Fibroblast of villous mesenchyme (primary cell): Measurements from ENCODE around the gene ERC1. TPM values are rescaled to one million over a fixed set of nuclear protein-coding genes. Genes with fewer than 3 reads are reported as not detected.

Experiments
- DNase-seq: peaks from one replicate; pipeline ENCODE4 v3.0.0-alpha.2; 2010; ENCODE audit warnings: low read depth
- H3K4me3 ChIP-seq: 2 replicates; pipeline ENCODE4 v1.5.1; 2011; ENCODE audit warnings: low read depth, mild to moderate bottlenecking, low read length
- CTCF ChIP-seq: IDR thresholded peaks from 2 replicates; pipeline ENCODE4 v1.5.1; 2012; ENCODE audit warnings: low read depth, mild to moderate bottlenecking, low read length; ENCODE audit not compliant: insufficient read depth
- total RNA-seq: library from RNA; depleted of rRNA; stranded (reverse); fragments of >200 nt; gene quantifications from 2 replicates; pipeline ENCODE4 v1.2.3, GENCODE V29; 2012

ERC1 gene
- total RNA-seq, 1 donor, result 49.7 TPM

DNA sequence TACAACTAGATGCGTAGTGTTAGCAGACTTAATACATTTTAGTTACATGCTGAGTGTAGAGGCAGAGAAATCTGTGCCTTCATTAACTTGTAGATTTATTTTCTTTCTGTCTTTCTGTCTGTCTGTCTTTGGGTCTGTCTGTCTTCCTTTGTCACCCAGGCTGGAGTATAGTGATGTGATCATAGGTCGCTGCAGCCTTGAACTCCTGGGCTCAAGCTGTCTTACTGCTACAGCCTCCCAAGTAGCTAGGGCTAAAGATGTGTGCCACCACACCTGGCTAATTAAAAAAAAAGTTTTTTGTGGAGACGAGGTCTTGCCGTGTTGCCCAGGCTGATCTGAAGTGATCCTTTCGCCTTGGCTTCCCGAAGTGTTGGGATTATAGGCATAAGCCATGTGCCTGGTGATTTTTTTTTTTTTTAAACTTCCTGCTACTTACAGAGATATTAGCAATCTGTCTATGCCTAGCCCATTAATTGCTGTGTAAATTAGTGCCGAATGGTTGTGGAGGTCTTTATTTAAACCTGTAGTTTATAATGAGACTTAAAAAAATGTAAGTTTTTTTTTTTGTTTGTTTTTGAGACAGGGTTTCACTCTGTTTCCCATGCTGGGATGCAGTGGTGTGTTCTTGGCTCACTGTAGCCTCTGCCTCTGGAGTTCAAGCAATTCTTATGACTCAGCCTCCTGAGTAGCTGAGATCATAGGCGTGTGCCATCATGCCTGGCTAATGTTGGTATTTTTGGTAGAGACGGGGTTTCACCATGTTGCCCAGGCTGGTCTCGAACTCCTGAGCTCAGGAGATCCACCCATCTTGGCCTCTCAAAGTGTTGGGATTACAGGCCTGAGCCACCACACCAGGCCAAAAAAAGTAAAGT is 22.8 kb downstream of the ERC1 start:
- TF ChIP-seq CTCF, result no peak
- H3K4me3 ChIP-seq, result no peak overlapping the region
- peak; percentile 70 for DNase-seq

DNA sequence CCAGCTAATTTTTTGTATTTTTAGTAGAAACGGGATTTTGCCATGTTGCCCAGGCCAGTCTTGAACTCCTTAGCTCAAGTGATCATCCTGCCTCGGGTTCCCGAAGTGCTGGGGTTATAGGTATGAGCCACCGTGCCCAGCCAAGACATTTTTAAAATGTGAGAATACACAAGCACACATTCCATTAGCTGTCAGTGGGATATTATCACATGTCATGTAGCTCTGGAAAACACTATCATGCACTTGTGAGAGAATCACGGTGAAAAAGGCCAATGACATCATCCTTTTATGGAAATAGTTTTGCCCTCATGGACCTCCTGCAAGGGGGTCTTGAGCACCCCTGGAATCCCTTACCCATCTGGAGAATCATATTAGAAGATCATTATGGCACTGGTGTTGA is 28.3 kb downstream of the ERC1 start:
- TF ChIP-seq CTCF, result no peak
- H3K4me3 ChIP-seq, result no peak overlapping the region
- no peak for DNase-seq

DNA sequence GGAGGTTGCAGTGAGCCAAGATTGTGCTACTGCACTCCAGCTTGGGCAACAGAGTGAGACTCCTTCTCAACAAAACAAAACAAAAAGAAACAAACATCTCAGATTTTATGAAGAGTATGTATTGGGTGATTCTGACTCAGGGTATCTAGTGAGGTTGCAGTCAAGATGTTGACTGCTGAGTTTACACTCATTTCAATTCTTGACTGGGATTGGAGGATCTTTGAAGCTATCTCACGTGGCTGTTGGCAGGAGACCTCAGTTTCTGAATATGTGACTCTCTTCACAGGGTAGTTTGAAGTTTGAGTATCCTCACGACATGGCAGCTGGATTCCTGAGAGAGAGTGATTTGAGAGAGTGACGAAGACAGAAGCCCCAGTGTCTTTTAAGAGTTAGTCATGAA is 29.4 kb downstream of the ERC1 start:
- H3K4me3 ChIP-seq, result no peak overlapping the region
- no peak for TF ChIP-seq CTCF
- DNase-seq, result no peak

DNA sequence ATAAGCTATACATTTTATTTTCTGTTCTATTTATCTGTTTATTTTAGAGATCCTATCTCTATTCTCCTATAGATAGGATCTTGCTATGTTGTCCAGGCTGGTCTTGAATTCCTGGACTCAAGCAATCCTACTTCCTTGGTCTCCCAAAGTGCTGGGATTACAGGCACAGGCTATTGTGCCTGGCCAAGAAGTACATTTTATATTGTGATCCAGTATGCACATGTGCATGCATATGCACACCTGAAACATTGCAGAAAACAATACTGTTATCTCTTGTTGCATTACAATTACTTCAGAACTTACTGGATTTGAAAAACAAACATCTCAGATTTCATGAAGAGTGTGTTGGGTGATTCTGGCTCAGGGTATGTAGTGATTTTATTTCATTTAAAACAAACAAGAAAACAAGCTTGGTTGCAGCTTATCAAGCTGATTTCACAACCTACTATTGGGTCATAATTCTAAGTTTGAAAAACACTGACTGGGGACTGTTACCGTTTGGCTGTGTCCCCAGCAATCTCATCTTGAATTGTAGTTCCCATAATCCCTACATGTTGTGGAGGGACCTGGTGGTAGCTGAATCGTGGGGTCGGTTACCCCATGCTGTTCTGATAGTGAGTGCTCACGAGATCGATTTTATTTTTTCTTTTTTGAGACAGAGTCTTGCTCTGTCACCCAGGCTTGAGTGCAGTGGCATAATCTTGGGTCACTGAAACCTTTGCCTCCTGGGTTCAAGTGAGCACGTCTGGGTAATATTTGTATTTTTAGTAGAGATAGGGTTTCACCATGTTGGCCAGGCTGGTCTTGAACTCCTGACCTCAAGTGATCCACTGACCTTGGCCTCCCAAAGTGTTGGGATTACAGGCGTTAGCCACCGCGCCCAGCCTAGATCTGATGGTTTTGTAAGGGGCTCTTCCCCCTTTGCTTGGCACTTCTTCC is 31.3 kb downstream of the ERC1 start:
- DNase-seq, result peak; percentile 65
- TF ChIP-seq CTCF, result no peak
- H3K4me3 ChIP-seq, result no peak overlapping the region

DNA sequence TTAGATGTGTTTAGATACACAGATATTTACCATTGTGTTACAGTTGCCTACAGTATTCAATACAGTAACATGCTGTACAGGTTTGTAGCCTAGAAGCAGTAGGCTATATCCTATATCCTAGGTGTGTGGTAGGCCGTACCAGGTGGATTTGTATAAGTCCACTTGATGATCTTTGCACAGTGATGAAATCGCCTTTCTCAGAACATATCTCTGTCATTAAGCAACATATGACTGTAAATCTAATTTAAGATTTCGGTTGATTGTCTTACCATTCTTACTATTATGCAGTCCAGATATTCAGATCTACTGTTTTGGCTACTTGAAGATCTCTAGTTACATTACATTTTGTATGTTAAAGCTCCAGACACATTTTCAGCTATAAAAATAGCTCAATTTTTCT is 39.8 kb downstream of the ERC1 start:
- no peak overlapping the region for H3K4me3 ChIP-seq
- TF ChIP-seq CTCF, result no peak
- no peak for DNase-seq

- TF ChIP-seq CTCF, result no peak
- H3K4me3 ChIP-seq, result no peak overlapping the region
- no peak for DNase-seq
These were observed 43.2 kb downstream of the ERC1 start for GRCh38 chr12:1034243-1034642.
